HepG2 (cell line): ENCODE results near the gene RNF213. TPM values are rescaled to one million over a fixed set of nuclear protein-coding genes. Genes with fewer than 3 reads are reported as not detected.

Source experiments
- ATM ChIP-seq: fragments of 450-650 bp; IDR thresholded peaks from 2 replicates; pipeline ENCODE4 v1.7.1; 2017; ENCODE audit warnings: mild to moderate bottlenecking, borderline replicate concordance
- BHLHE40 ChIP-seq: IDR thresholded peaks from 2 replicates; pipeline ENCODE4 v1.6.1; 2011; ENCODE audit warnings: low read length, improper control_type of control experiment
- ELF1 ChIP-seq: sonication (generic); formaldehyde crosslinking; IDR thresholded peaks from 2 replicates; pipeline ENCODE4 v1.4.0; 2020; ENCODE audit warnings: missing genetic modification reagents
- GTF2F1 ChIP-seq: fragments of 150-350 bp; IDR thresholded peaks from 2 replicates; pipeline ENCODE4 v1.6.1; 2014; ENCODE audit warnings: low read length
- HOXA5 ChIP-seq: sonication (generic); formaldehyde crosslinking; IDR thresholded peaks from 2 replicates; pipeline ENCODE4 v1.4.0; 2020; ENCODE audit warnings: missing genetic modification reagents
- JUND ChIP-seq: sonication (generic); formaldehyde crosslinking; IDR thresholded peaks from 2 replicates; pipeline ENCODE4 v1.8.0; 2022; ENCODE audit warnings: mild to moderate bottlenecking, missing genetic modification reagents
- KDM4B ChIP-seq: sonication (generic); formaldehyde crosslinking; IDR thresholded peaks from 2 replicates; pipeline ENCODE4 v1.4.0; 2020; ENCODE audit warnings: missing genetic modification reagents
- MAFF ChIP-seq: IDR thresholded peaks from 2 replicates; pipeline ENCODE4 v1.6.1; 2011; ENCODE audit warnings: low read depth, low read length, improper control_type of control experiment
- MLLT10 ChIP-seq: sonication (generic); formaldehyde crosslinking; IDR thresholded peaks from 2 replicates; pipeline ENCODE4 v1.4.0; 2020; ENCODE audit warnings: missing genetic modification reagents
- NBN ChIP-seq: fragments of 450-650 bp; conservative IDR thresholded peaks from 2 replicates; pipeline ENCODE4 v1.6.1; 2017
- NCOA2 ChIP-seq: sonication (generic); formaldehyde crosslinking; IDR thresholded peaks from 2 replicates; pipeline ENCODE4 v1.8.0; 2022; ENCODE audit warnings: inconsistent platforms
- NRL ChIP-seq: sonication (generic); formaldehyde crosslinking; IDR thresholded peaks from 2 replicates; pipeline ENCODE4 v1.5.0; 2020; ENCODE audit warnings: missing genetic modification reagents, mild to moderate bottlenecking, moderate library complexity, borderline replicate concordance
- RXRA ChIP-seq: sonication (generic); formaldehyde crosslinking; IDR thresholded peaks from 2 replicates; pipeline ENCODE4 v1.5.1; 2020; ENCODE audit warnings: missing genetic modification reagents
- SMARCE1 ChIP-seq: fragments of 450-650 bp; IDR thresholded peaks from 2 replicates; pipeline ENCODE4 v1.6.1; 2017; ENCODE audit warnings: borderline replicate concordance
- SPEN ChIP-seq: sonication (generic); formaldehyde crosslinking; IDR thresholded peaks from 2 replicates; pipeline ENCODE4 v1.5.1; 2020; ENCODE audit warnings: low read depth, mild to moderate bottlenecking, missing genetic modification reagents
- THAP7 ChIP-seq: sonication (generic); formaldehyde crosslinking; IDR thresholded peaks from 2 replicates; pipeline ENCODE4 v1.8.1; 2023; ENCODE audit warnings: mild to moderate bottlenecking, missing genetic modification reagents
- TSC22D2 ChIP-seq: sonication (generic); formaldehyde crosslinking; IDR thresholded peaks from 2 replicates; pipeline ENCODE4 v1.5.1; 2020; ENCODE audit warnings: missing genetic modification reagents, mild to moderate bottlenecking, borderline replicate concordance
- ZBTB7B ChIP-seq: sonication (generic); formaldehyde crosslinking; IDR thresholded peaks from 2 replicates; pipeline ENCODE4 v1.4.0; 2020; ENCODE audit warnings: missing genetic modification reagents
- ZFP1 ChIP-seq: IDR thresholded peaks from 2 replicates; pipeline ENCODE4 v1.6.1; 2016
- ZFP41 ChIP-seq: sonication (generic); formaldehyde crosslinking; IDR thresholded peaks from 2 replicates; pipeline ENCODE4 v1.4.0; 2020; ENCODE audit warnings: mild to moderate bottlenecking, missing genetic modification reagents, borderline replicate concordance
- ZHX1 ChIP-seq: sonication (generic); formaldehyde crosslinking; IDR thresholded peaks from 2 replicates; pipeline ENCODE4 v1.8.1; 2022; ENCODE audit warnings: low read depth, mild to moderate bottlenecking, missing genetic modification reagents
- ZMYM4 ChIP-seq: sonication (generic); formaldehyde crosslinking; IDR thresholded peaks from 2 replicates; pipeline ENCODE4 v1.8.1; 2023; ENCODE audit warnings: mild to moderate bottlenecking, missing genetic modification reagents
- ZNF138 ChIP-seq: sonication (generic); formaldehyde crosslinking; IDR thresholded peaks from 2 replicates; pipeline ENCODE4 v1.5.0; 2020; ENCODE audit warnings: mild to moderate bottlenecking, low read depth, missing genetic modification reagents
- ZNF253 ChIP-seq: sonication (generic); formaldehyde crosslinking; IDR thresholded peaks from 2 replicates; pipeline ENCODE4 v1.8.0; 2022; ENCODE audit warnings: mild to moderate bottlenecking, missing genetic modification reagents, borderline replicate concordance
- ZNF670 ChIP-seq: sonication (generic); formaldehyde crosslinking; IDR thresholded peaks from 2 replicates; pipeline ENCODE4 v1.8.0; 2022; ENCODE audit warnings: mild to moderate bottlenecking, missing genetic modification reagents, borderline replicate concordance
- ZNF775 ChIP-seq: sonication (generic); formaldehyde crosslinking; IDR thresholded peaks from 2 replicates; pipeline ENCODE4 v1.4.0; 2020; ENCODE audit warnings: missing genetic modification reagents, mild to moderate bottlenecking, moderate library complexity, borderline replicate concordance
- ZNF800 ChIP-seq: sonication (generic); formaldehyde crosslinking; IDR thresholded peaks from 2 replicates; pipeline ENCODE4 v1.4.0; 2020; ENCODE audit warnings: missing genetic modification reagents
- polyA plus RNA-seq, 8 experiments: library from polyadenylated mRNA; depleted of rRNA in 3 of 8; stranded (reverse) in 7 of 8; unstranded in 1 of 8; fragments of >200 nt; fragmentation: Illumina TruSeq in 4 of 8; extraction: Trizol in 4 of 8; gene quantifications; 2 replicates each; pipeline versions ENCODE4 v1.2.1 to v1.2.3, GENCODE V29; 2011 to 2016; ENCODE audit warnings: low read depth in 4 of 8, missing spikeins in 1 of 8, mixed read lengths in 1 of 8; ENCODE audit not compliant: insufficient read depth in 1 of 8
- total RNA-seq, 5 experiments: library from RNA; depleted of rRNA; stranded (reverse); fragments of >200 nt; fragmentation: Illumina TruSeq; extraction: Trizol; gene quantifications; 2 replicates each; pipeline ENCODE4 v1.2.3, GENCODE V29; 2016; ENCODE audit warnings: low read depth in 1 of 5

RNF213 gene
- total and polyA plus RNA-seq, 2 of the 13 experiments (the other 11 are each of a cell fraction or from before 2014, with no cell fraction given), result 38.6 to 38.7 TPM

- TF ChIP-seq TSC22D2 (CRISPR knock-in tag) (0 out of 2 replicates have a peak, but pooled peaks have one; percentile 32), ATM (no peak), GTF2F1 (no peak), NCOA2 (CRISPR knock-in tag) (no peak), THAP7 (peak; percentile 63; the same call in 1 of the 2 replicates), ZMYM4 (CRISPR knock-in tag) (peak; percentile 54), ELF1 (CRISPR knock-in tag) (peak; percentile 92), RXRA (no peak; the same call in 1 of the 2 replicates), ZNF800 (CRISPR knock-in tag) (0 out of 2 replicates have a peak, but pooled peaks have one; percentile 14), ZNF670 (0 out of 2 replicates have a peak, but pooled peaks have one; percentile 64), NRL (CRISPR knock-in tag) (peak; percentile 94), JUND (0 out of 2 replicates have a peak, but pooled peaks have one; percentile 16), MLLT10 (no peak), SPEN (CRISPR knock-in tag) (peak; percentile 88), ZNF775 (no peak), ZBTB7B (CRISPR knock-in tag) (peak; percentile 52), HOXA5 (CRISPR knock-in tag) (peak; percentile 71; the same call in 1 of the 2 replicates), BHLHE40 (no peak), ZNF138 (CRISPR knock-in tag) (peak; percentile 27; the same call in 1 of the 2 replicates), KDM4B (CRISPR knock-in tag) (peak; percentile 54; the same call in 1 of the 2 replicates), ZFP1 (CRISPR knock-in tag) (peak; percentile 59; the same call in 1 of the 2 replicates), ZHX1 (CRISPR knock-in tag) (no peak; the same call in 1 of the 2 replicates), ZNF253 (no peak), NBN (no peak), SMARCE1 (no peak), MAFF (no peak), ZFP41 (CRISPR knock-in tag) (no peak; the same call in 1 of the 2 replicates)
These were observed 154.4 kb downstream of the RNF213 start, which contains the start of gene ENDOV (continued) for GRCh38 chr17:80414803-80415625.
